GM12801 (cell line): ENCODE data around the gene NOP56.

Experiments used
- CTCF ChIP-seq: IDR thresholded peaks from one replicate; pipeline ENCODE4 v1.5.1; 2011; ENCODE audit warnings: control low read depth; ENCODE audit not compliant: insufficient read length; ENCODE audit errors: extremely low read depth

NOP56 gene

GRCh38 chr20:2640899-2641298 lies 11.5 kb upstream of the NOP56 start:
- no peak for TF ChIP-seq CTCF

DNA sequence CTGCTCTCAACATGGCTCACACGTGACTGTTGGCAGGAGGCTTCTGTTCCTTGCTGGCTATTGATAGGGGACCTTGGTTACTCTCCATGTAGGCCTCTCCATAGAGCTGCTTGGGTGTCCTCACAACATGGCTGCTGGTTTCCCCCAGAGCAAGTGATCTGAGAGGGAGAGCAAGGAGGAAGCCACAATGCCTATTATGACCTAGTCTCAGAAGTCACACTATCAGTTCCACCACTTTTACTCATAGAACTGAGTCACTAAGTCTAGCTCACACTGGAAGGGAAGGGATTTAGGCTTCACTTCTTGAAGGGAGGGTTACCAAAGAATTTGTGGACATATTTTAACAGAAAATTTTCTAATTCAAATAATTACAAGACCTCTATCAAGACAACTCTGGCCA lies 8.7 kb upstream of the NOP56 start:
- TF ChIP-seq CTCF, result no peak

- no peak for TF ChIP-seq CTCF
Measured at GRCh38 chr20:2652724-2653555, 508 bp downstream of the NOP56 start.

GRCh38 chr20:2653556-2654383 lies 1.3 kb downstream of the NOP56 start:
- no peak for TF ChIP-seq CTCF

GRCh38 chr20:2654384-2654822 lies 2.0 kb downstream of the NOP56 start:
- no peak for TF ChIP-seq CTCF

DNA sequence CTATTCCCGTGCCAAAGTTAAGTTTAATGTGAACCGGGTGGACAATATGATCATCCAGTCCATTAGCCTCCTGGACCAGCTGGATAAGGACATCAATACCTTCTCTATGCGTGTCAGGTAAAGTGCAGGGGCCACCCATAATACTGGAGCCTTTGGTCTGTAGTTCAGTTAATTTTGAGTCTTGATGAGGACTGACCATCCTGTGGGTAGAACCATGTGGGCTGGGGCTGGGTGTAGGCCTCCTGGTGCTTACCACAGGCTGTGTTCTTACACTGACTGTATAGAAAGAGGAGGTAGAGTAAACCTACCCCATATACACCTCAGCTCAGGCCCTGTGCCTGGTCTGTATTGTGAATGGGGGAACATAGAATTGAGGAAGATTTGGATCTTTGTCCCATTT lies 2.4 kb downstream of the NOP56 start:
- no peak for TF ChIP-seq CTCF

- TF ChIP-seq CTCF, result no peak
Measured at GRCh38 chr20:2655331-2656116, 3.1 kb downstream of the NOP56 start.
